ENCODE measurements around the gene THSD4. TPM values are rescaled to one million over a fixed set of nuclear protein-coding genes. Genes with fewer than 3 reads are reported as not detected.

Gene THSD4
- total RNA-seq, 4 donors from 2014 or later, result 23.0 to 68.5 (median 48.6) TPM

- no peak overlapping the region for H3K27ac ChIP-seq
- TF ChIP-seq POLR2A (IDR thresholded peaks at IDR 0.05) (no peak), CTCF (IDR thresholded peaks at IDR 0.05) (no peak)
- H3K9me3 ChIP-seq, result no peaks in the 10 kb centered on the region
- peaks cover 0 to 2% of the 10 kb centered on the region in 2 donors for H3K36me3 ChIP-seq
- no peak overlapping the region for H3K4me3 ChIP-seq (replicated peaks in 1 of 3)
- WGBS, 2 donors, result 98 to 99% methylated on average over 13 of the region's 13 CpGs
- DNase-seq, result no peak
- no peaks in the 10 kb centered on the region for H3K27me3 ChIP-seq
- H3K4me1 ChIP-seq, result no peaks in the 10 kb centered on the region
- intact Hi-C loops (cut with DNase I), result no loop called here
Measured at GRCh38 chr15:71817351-71817750, 702.1 kb downstream of the THSD4 start.

- intact Hi-C loops (cut with DNase I), result no loop called here
- no peak overlapping the region for H3K4me3 ChIP-seq (replicated peaks in 1 of 3)
- no peak overlapping the region for H3K27ac ChIP-seq
- no peaks in the 10 kb centered on the region for H3K4me1 ChIP-seq
- no peaks in the 10 kb centered on the region for H3K27me3 ChIP-seq
- TF ChIP-seq POLR2A (IDR thresholded peaks at IDR 0.05) (no peak), CTCF (IDR thresholded peaks at IDR 0.05) (no peak)
- no peaks in the 10 kb centered on the region for H3K9me3 ChIP-seq
- DNase-seq, result no peak
- 95 to 100% methylated on average over 1 of the region's 1 CpG for WGBS, 2 donors
- H3K36me3 ChIP-seq, result peaks cover 0 to 2% of the 10 kb centered on the region in 2 donors
Measured at GRCh38 chr15:71820127-71820526, 704.9 kb downstream of the THSD4 start.

GRCh38 chr15:71821547-71822129 is 706.4 kb downstream of the THSD4 start:
- Histone ChIP-seq H3K4me3 (replicated peaks in 1 of 3) (no peak overlapping the region), H3K27me3 (no peaks in the 10 kb centered on the region), H3K27ac (no peak overlapping the region), H3K9me3 (no peaks in the 10 kb centered on the region), H3K36me3 (peaks cover 7 to 8% of the 10 kb centered on the region in 2 donors), H3K4me1 (no peaks in the 10 kb centered on the region)
- intact Hi-C loops (cut with DNase I), result no loop called here
- TF ChIP-seq POLR2A (IDR thresholded peaks at IDR 0.05), result no peak
- no peak for TF ChIP-seq CTCF (IDR thresholded peaks at IDR 0.05)
- DNase-seq, result no peak
- 92 to 93% methylated on average over 5 of the region's 5 CpGs for WGBS, 2 donors

GRCh38 chr15:71822890-71823630 is 707.8 kb downstream of the THSD4 start:
- no peak overlapping the region for H3K27ac ChIP-seq
- H3K36me3 ChIP-seq, result peaks cover 21% of the 10 kb centered on the region in 2 donors
- TF ChIP-seq POLR2A (IDR thresholded peaks at IDR 0.05), result no peak
- no peak for TF ChIP-seq CTCF (IDR thresholded peaks at IDR 0.05)
- 91 to 92% methylated on average over 3 of the region's 3 CpGs for WGBS, 2 donors
- H3K27me3 ChIP-seq, result no peaks in the 10 kb centered on the region
- H3K9me3 ChIP-seq, result no peaks in the 10 kb centered on the region
- no peak for DNase-seq
- H3K4me1 ChIP-seq, result no peaks in the 10 kb centered on the region
- intact Hi-C loops (cut with DNase I), result no loop called here
- no peak overlapping the region for H3K4me3 ChIP-seq (replicated peaks in 1 of 3)

GRCh38 chr15:71823801-71824200 is 708.5 kb downstream of the THSD4 start:
- H3K9me3 ChIP-seq, result no peaks in the 10 kb centered on the region
- no peak overlapping the region for H3K27ac ChIP-seq
- TF ChIP-seq CTCF (IDR thresholded peaks at IDR 0.05) (no peak), POLR2A (IDR thresholded peaks at IDR 0.05) (no peak)
- H3K36me3 ChIP-seq, result peaks cover 23% of the 10 kb centered on the region in 2 donors
- whole genome bisulfite sequencing, 2 donors, result 78 to 79% methylated on average over 3 of the region's 3 CpGs
- no peak overlapping the region for H3K4me3 ChIP-seq (replicated peaks in 1 of 3)
- no peak for DNase-seq
- intact Hi-C loops (cut with DNase I), result no loop called here
- no peaks in the 10 kb centered on the region for H3K27me3 ChIP-seq
- no peaks in the 10 kb centered on the region for H3K4me1 ChIP-seq

Data from thyroid gland (tissue), 4 donors.